Endothelial cell of umbilical vein (primary cell): Measurements from ENCODE around the gene WSB1. TPM values are rescaled to one million over a fixed set of nuclear protein-coding genes. Genes with fewer than 3 reads are reported as not detected.

Source experiments
- BruUV-seq: library from RNA; stranded (reverse); fragments of 400-500 nt; replicated peaks from 2 replicates; lab custom pipeline; 2021; lab: Mats Ljungman, UMichigan
- CTCF ChIA-PET: fragments of 300-600, 350-600 bp; sonication (Branson Sonifier 250); formaldehyde crosslinking; loops from one replicate; lab custom pipeline; 2021; ENCODE audit warnings: antibody characterized with exemption, inconsistent platforms; lab: Charles Lee
- POLR2A ChIA-PET: fragments of 300-600, 350-600 bp; sonication (Branson Sonifier 250); formaldehyde crosslinking; loops from one replicate; lab custom pipeline; 2021; ENCODE audit warnings: antibody characterized with exemption, inconsistent platforms; lab: Charles Lee
- DNase-seq: peaks from one replicate; pipeline ENCODE4 v3.0.0-alpha.2; 2011; ENCODE audit warnings: low read depth, low spot score
- FAIRE-seq: peaks from 2 replicates; lab custom pipeline; 2011; peaks lifted over from hg19 to GRCh38; lab: Jason Lieb, UNC
- H2AFZ ChIP-seq: 2 replicates; pipeline ENCODE4 v1.6.0; 2012; ENCODE audit warnings: low read depth, low read length, control low read depth, inconsistent platforms
- H3K27ac ChIP-seq: 2 replicates; pipeline ENCODE4 v1.5.1; 2011; ENCODE audit warnings: low read depth, mild to moderate bottlenecking, control low read depth, low read length, moderate library complexity; ENCODE audit not compliant: insufficient read depth
- H3K27me3 ChIP-seq, 2 experiments: 2 replicates each; pipeline versions ENCODE4 v1.6.0 to v1.6.1; 2011; ENCODE audit warnings: low read length in 2 of 2, mixed read lengths in 1 of 2; ENCODE audit not compliant: control insufficient read depth in 2 of 2, insufficient read depth in 2 of 2
- H3K36me3 ChIP-seq, 2 experiments: 2 replicates in 1 of 2; 3 replicates in 1 of 2; pipeline ENCODE4 v1.5.1; 2011; ENCODE audit warnings: low read length in 2 of 2, mild to moderate bottlenecking in 1 of 2, moderate library complexity in 1 of 2; ENCODE audit not compliant: control insufficient read depth in 2 of 2, insufficient read depth in 2 of 2; ENCODE audit errors: extremely low read depth in 1 of 2
- H3K4me1 ChIP-seq: 3 replicates; pipeline ENCODE4 v1.5.1; 2011; ENCODE audit warnings: mild to moderate bottlenecking, low read length; ENCODE audit not compliant: control insufficient read depth, insufficient read depth; ENCODE audit errors: extremely low read depth
- H3K4me2 ChIP-seq: 2 replicates; pipeline ENCODE4 v1.6.1; 2011; ENCODE audit warnings: low read length, control low read depth, mixed read lengths; ENCODE audit not compliant: insufficient read depth
- H3K4me3 ChIP-seq, 3 experiments: fragments of 200-600 bp in 1 of 3; sonication (generic), shearing (Covaris generic) in 1 of 3; replicated peaks in 1 of 3; 2 replicates each; pipeline ENCODE4 v1.5.1; 2011 to 2016; ENCODE audit warnings: control low read depth in 3 of 3, low read length in 3 of 3, mild to moderate bottlenecking in 2 of 3, inconsistent platforms in 1 of 3, low read depth in 1 of 3, moderate library complexity in 1 of 3; ENCODE audit not compliant: insufficient read depth in 1 of 3
- H3K79me2 ChIP-seq: 2 replicates; pipeline ENCODE4 v1.6.0; 2012; ENCODE audit warnings: low read length, inconsistent platforms; ENCODE audit not compliant: control insufficient read depth, insufficient read depth
- H3K9ac ChIP-seq: replicated peaks from 2 replicates; pipeline ENCODE3; 2011; ENCODE audit warnings: low read length, control low read depth; ENCODE audit not compliant: insufficient read depth; ENCODE audit errors: extremely low read depth
- H3K9me1 ChIP-seq: replicated peaks from 3 replicates; pipeline ENCODE4 v1.6.0; 2011; ENCODE audit warnings: mild to moderate bottlenecking, low read length; ENCODE audit not compliant: control insufficient read depth, insufficient read depth; ENCODE audit errors: extremely low read depth
- H3K9me3 ChIP-seq: replicated peaks from 2 replicates; pipeline ENCODE4 v1.5.1; 2012; ENCODE audit warnings: low read length, inconsistent platforms; ENCODE audit not compliant: control insufficient read depth, insufficient read depth
- H4K20me1 ChIP-seq: replicated peaks from 2 replicates; pipeline ENCODE3; 2011; ENCODE audit warnings: mild to moderate bottlenecking, low read length; ENCODE audit not compliant: control insufficient read depth, insufficient read depth; ENCODE audit errors: extremely low read depth
- CTCF ChIP-seq, 2 donors: IDR thresholded peaks; 1 replicate in 1 of 2; 2 replicates in 1 of 2; pipeline ENCODE4 v1.5.1; 2011; ENCODE audit warnings: low read length in 2 of 2, mild to moderate bottlenecking in 2 of 2, moderate library complexity in 2 of 2, control low read depth in 1 of 2, inconsistent platforms in 1 of 2, low read depth in 1 of 2; ENCODE audit not compliant: insufficient read depth in 1 of 2; ENCODE audit errors: extremely low read depth in 1 of 2
- EZH2 ChIP-seq: IDR thresholded peaks from 2 replicates; pipeline ENCODE4 v1.6.1; 2012; ENCODE audit warnings: borderline replicate concordance, low read depth, mild to moderate bottlenecking, moderate library complexity, low read length, inconsistent platforms; ENCODE audit not compliant: severe bottlenecking
- FOS ChIP-seq: IDR thresholded peaks from 2 replicates; pipeline ENCODE4 v1.6.1; 2011; ENCODE audit warnings: mild to moderate bottlenecking, low read length, moderate library complexity, borderline replicate concordance; ENCODE audit not compliant: insufficient read depth
- GATA2 ChIP-seq: IDR thresholded peaks from 2 replicates; pipeline ENCODE4 v1.7.0; 2011; ENCODE audit warnings: low read depth, mild to moderate bottlenecking, moderate library complexity, mixed read lengths, low read length; ENCODE audit not compliant: insufficient read length, insufficient read depth
- JUN ChIP-seq: IDR thresholded peaks from 2 replicates; pipeline ENCODE4 v1.6.1; 2011; ENCODE audit warnings: borderline replicate concordance, low read depth; ENCODE audit not compliant: insufficient read length, insufficient read depth
- MYC ChIP-seq: IDR thresholded peaks from one replicate; pipeline ENCODE4 v1.6.1; 2011; ENCODE audit warnings: mild to moderate bottlenecking, low read depth, low read length
- POLR2A ChIP-seq: IDR thresholded peaks from 2 replicates; pipeline ENCODE4 v1.6.1; 2012; ENCODE audit warnings: low read depth, mild to moderate bottlenecking, control low read depth, low read length
- POLR2AphosphoS5 ChIP-seq: IDR thresholded peaks from 2 replicates; pipeline ENCODE4 v1.6.1; 2012; ENCODE audit warnings: low read depth, mild to moderate bottlenecking, control low read depth, low read length, moderate library complexity; ENCODE audit not compliant: insufficient read depth
- dilution Hi-C: fragments of 300-500 bp; cut with MboI; formaldehyde crosslinking; loops from one replicate; pipeline ENCODE4 v1.15.0; 2019; ENCODE audit warnings: low sequenced_read_pairs; ENCODE audit not compliant: extremely low pct_ligation_motif_present
- intact Hi-C: fragments of 100-400 bp; cut with micrococcal nuclease; formaldehyde crosslinking; loops from one replicate; pipeline ENCODE4 v1.10.0; 2022
- polyA plus RNA-seq, 4 experiments: library from polyadenylated mRNA; depleted of rRNA in 3 of 4; stranded (reverse) in 3 of 4; unstranded in 1 of 4; fragments of >200 nt; gene quantifications; 2 replicates each; pipeline versions ENCODE4 v1.2.1 to v1.2.3, GENCODE V29; 2011 to 2012; ENCODE audit warnings: missing spikeins in 1 of 4
- total RNA-seq: library from RNA; stranded (reverse); gene quantifications from 2 replicates; pipeline ENCODE4 v1.2.3, GENCODE V29; 2021
- TF ChIP-seq, protein P1 (sequence below): IDR thresholded peaks from 2 replicates; pipeline ENCODE4 v1.6.1; 2011; ENCODE audit not compliant: insufficient read depth, insufficient read length

Gene WSB1
- total and polyA plus RNA-seq, 2 donors (not counting 3 experiments of a cell fraction or from before 2014, with no cell fraction given), result 471 to 736 TPM

- Histone ChIP-seq H3K27me3 (no peaks in the 10 kb centered on the region), H3K27ac (no peak overlapping the region), H2AFZ (no peak overlapping the region), H4K20me1 (no peaks in the 10 kb centered on the region), H3K4me2 (no peak overlapping the region), H3K9me3 (no peaks in the 10 kb centered on the region), H3K36me3 (no peaks in the 10 kb centered on the region), H3K4me3 (no peak overlapping the region), H3K9me1 (no peaks in the 10 kb centered on the region), H3K4me1 (no peaks in the 10 kb centered on the region), H3K9ac (no peak overlapping the region), H3K79me2 (no peaks in the 10 kb centered on the region)
- ChIA-PET CTCF (no interaction called here), POLR2A (no interaction called here)
- BruUV-seq, result no TSS peak
- no peak for DNase-seq
- intact Hi-C loops, result no loop called here
- FAIRE-seq, result no peak
- dilution Hi-C loops, result no loop called here
- TF ChIP-seq EZH2 (no peak), POLR2A (no peak), MYC (no peak), POLR2AphosphoS5 (no peak), GATA2 (no peak), FOS (no peak), CTCF (IDR thresholded peaks at IDR 0.05; ENCODE audit: extremely low read depth in 1 of 2, insufficient read depth in 1 of 2, low read depth in 1 of 2, low read length in 2 of 2) (no peak), JUN (no peak)
- TF ChIP-seq, protein P1, sequence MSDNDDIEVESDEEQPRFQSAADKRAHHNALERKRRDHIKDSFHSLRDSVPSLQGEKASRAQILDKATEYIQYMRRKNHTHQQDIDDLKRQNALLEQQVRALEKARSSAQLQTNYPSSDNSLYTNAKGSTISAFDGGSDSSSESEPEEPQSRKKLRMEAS, result no peak
These were observed 67.8 kb downstream of the WSB1 start for GRCh38 chr17:27361695-27362094.
